ENCODE measurements around the gene PALD1. TPM values are rescaled to one million over a fixed set of nuclear protein-coding genes. Genes with fewer than 3 reads are reported as not detected.

The PALD1 gene
- total and polyA plus RNA-seq, 8 donors, result 10.1 to 34.5 (median 24.1) TPM

DNA sequence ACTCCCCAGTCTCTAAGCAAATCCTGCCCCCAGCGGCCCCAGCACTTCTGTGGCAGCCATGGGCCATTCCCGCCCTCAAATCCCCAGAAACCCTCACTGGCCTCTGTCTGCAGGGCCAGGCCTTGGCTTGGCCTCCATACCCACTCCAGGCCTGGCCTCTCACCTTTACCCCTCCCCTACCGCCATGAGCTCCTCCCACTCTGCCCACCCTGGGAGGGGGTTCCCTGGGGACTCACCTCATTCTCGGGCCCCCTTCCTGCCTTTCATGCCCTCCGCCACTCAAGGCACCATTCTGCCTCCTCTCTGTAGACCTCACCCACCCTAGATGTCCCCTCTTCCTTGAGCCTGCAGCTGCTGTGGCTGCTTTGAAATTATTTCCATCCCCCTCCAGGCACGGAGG is 83.0 kb downstream of the PALD1 start:
- DNase-seq, result no peak
- peaks cover 0 to 12% of the 10 kb centered on the region in 2 donors for H3K36me3 ChIP-seq
- ATAC-seq, result no peak
- intact Hi-C loops (cut with DNase I), result no loop called here
- H3K9me3 ChIP-seq, result no peaks in the 10 kb centered on the region
- no peak overlapping the region for H3K4me3 ChIP-seq
- TF ChIP-seq, protein P1, sequence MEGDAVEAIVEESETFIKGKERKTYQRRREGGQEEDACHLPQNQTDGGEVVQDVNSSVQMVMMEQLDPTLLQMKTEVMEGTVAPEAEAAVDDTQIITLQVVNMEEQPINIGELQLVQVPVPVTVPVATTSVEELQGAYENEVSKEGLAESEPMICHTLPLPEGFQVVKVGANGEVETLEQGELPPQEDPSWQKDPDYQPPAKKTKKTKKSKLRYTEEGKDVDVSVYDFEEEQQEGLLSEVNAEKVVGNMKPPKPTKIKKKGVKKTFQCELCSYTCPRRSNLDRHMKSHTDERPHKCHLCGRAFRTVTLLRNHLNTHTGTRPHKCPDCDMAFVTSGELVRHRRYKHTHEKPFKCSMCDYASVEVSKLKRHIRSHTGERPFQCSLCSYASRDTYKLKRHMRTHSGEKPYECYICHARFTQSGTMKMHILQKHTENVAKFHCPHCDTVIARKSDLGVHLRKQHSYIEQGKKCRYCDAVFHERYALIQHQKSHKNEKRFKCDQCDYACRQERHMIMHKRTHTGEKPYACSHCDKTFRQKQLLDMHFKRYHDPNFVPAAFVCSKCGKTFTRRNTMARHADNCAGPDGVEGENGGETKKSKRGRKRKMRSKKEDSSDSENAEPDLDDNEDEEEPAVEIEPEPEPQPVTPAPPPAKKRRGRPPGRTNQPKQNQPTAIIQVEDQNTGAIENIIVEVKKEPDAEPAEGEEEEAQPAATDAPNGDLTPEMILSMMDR (IDR thresholded peaks at IDR 0.05), result no peak
- H3K4me1 ChIP-seq, result peaks cover 16 to 48% of the 10 kb centered on the region in 2 donors
- H3K27me3 ChIP-seq, result no peaks in the 10 kb centered on the region
- H3K27ac ChIP-seq, result no peak overlapping the region

DNA sequence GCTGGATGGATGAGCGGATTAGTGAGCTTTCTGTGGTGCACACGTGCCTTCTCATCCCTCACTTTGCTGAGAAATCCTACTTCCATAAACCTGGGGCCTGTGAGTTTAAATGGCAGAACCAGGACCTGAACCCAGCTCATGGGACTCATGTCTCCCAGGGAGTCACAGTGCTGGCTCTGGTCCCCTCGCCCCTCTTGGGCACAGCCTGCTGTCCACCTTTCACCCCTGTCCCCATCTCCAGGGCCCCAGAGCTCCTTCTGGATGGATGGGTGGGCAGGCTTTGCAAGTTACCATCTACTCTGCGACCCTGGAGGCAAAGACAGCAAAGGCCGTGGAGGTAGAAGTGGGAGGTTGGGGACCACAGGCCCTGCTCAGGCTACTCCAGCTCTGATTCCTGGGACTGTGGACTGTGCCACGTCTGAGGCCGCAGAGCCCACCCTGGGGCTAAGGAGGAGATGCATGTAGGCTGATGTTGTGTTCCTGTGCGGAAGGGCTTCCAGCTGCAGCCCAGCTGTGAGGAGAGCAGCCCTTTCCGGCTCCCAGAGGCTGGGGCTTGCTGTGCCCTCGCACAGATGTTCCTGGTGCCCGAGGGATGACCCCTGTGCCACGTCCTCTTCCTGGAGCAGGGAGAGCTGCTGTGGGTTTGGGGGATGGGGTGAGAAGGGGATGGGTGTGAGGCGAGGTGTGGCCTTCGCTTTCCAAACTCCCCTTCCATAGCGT is 83.6 kb downstream of the PALD1 start:
- no peak for ATAC-seq
- H3K4me3 ChIP-seq, result no peak overlapping the region
- no peaks in the 10 kb centered on the region for H3K27me3 ChIP-seq
- TF ChIP-seq, protein P1 (IDR thresholded peaks at IDR 0.05), result no peak
- no peak overlapping the region for H3K27ac ChIP-seq
- peaks cover 0 to 17% of the 10 kb centered on the region in 2 donors for H3K36me3 ChIP-seq
- no peaks in the 10 kb centered on the region for H3K9me3 ChIP-seq
- intact Hi-C loops (cut with DNase I), result no loop called here
- DNase-seq, result peak in 3 of 4 donors; percentile 44 to 76 (median 73)
- peaks cover 16 to 48% of the 10 kb centered on the region in 2 donors for H3K4me1 ChIP-seq

DNA sequence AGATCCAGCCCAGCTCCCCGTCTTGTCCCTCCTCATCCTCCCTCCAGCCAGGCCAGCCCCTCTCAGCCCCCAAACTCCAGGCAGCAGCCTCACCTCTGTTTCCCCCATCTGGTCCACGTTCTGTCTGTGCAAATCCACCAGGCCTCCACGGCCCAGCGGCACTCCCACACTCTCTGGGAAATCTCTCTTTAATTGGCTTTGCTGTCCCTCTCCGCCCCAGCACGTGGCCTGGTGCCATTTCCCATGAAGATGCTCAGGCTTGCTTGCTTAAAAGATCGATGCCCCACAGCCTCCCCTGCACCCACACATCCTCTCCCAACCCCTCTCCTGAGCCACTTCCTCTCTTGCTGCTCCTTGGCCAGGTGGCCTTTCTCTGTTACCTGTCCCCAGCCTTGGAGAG is 84.7 kb downstream of the PALD1 start:
- no peak for ATAC-seq
- intact Hi-C loops (cut with DNase I), result no loop called here
- Histone ChIP-seq H3K4me1 (peaks cover 16 to 48% of the 10 kb centered on the region in 2 donors), H3K36me3 (peaks cover 0 to 17% of the 10 kb centered on the region in 2 donors), H3K27ac (no peak overlapping the region), H3K9me3 (no peaks in the 10 kb centered on the region), H3K27me3 (no peaks in the 10 kb centered on the region), H3K4me3 (no peak overlapping the region)
- TF ChIP-seq, protein P1 (IDR thresholded peaks at IDR 0.05), result no peak
- no peak for DNase-seq

DNA sequence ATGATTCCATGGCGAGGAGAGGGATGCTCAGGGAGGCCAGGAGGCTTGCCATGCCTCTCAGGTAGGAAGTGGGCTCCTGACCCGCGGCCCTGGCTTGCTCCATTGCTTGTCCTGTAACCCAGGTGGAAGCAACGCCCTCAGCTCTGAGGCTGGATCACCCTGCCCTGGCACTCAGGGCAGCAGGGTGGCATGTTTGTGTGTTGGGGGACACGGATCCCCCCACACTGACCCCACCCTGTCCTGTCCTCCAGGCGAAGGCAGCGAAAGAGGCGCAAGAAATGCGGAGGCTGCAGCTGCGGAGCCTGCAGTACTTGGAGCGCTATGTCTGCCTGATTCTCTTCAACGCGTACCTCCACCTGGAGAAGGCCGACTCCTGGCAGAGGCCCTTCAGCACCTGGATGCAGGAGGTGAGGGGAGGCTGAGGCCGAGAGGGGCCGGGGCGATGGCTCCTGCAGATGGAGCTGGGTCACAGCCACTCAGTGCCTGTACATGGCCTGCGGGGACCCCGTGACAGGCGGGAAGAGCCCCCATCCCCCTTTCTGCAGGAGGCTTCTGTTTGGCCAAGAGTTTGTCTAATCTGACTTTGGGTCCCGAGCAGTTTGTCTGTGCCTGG is 85.7 kb downstream of the PALD1 start:
- Histone ChIP-seq H3K9me3 (no peaks in the 10 kb centered on the region), H3K4me3 (no peak overlapping the region), H3K4me1 (peaks cover 11 to 39% of the 10 kb centered on the region in 2 donors), H3K36me3 (peaks cover 0 to 17% of the 10 kb centered on the region in 2 donors), H3K27me3 (no peaks in the 10 kb centered on the region), H3K27ac (no peak overlapping the region)
- TF ChIP-seq, protein P1 (IDR thresholded peaks at IDR 0.05), result no peak
- DNase-seq (no peak), ATAC-seq (no peak)
- intact Hi-C loops (cut with DNase I), result no loop called here

DNA sequence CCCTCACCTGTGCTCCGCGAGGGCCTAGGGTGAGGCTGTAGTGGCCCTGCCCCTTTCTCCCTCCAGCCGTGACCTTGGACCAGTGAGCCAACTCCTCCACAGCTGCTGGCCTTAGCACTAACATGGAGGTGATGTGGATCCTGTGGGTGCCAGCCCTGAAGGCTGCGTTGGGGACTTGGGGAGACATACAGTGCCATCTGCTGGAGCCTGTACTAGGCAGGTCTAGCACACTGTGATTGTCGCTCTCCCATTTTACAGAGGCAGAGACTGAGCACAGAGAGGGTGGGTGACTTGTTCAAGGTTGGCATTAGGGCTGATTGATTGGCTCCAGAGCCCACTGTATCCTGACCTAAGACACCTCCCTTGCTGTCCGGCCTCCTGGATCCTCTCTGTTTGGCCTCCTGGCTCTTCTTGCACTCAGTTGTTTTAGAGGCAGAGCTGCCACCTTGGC is 86.4 kb downstream of the PALD1 start:
- no peak overlapping the region for H3K27ac ChIP-seq
- H3K4me1 ChIP-seq, result peaks cover 6 to 32% of the 10 kb centered on the region in 2 donors
- DNase-seq, result no peak
- no peaks in the 10 kb centered on the region for H3K9me3 ChIP-seq
- H3K36me3 ChIP-seq, result peaks cover 0 to 20% of the 10 kb centered on the region in 2 donors
- H3K27me3 ChIP-seq, result no peaks in the 10 kb centered on the region
- TF ChIP-seq, protein P1 (IDR thresholded peaks at IDR 0.05), result no peak
- no peak overlapping the region for H3K4me3 ChIP-seq
- intact Hi-C loops (cut with DNase I), result no loop called here
- no peak for ATAC-seq

Data from left lung (tissue), 10 donors.